KMS-11 (cell line): ENCODE results near the gene ZFP3.
"Not testable (repeated sequence)": the region's sequence is repeated elsewhere in the genome, so short reads cannot be mapped to it uniquely, and the experiment has no call there.

ENCODE experiments used
- H2AFZ ChIP-seq: fragments of 200-600 bp; sonication (generic); 2 replicates; pipeline ENCODE4 v1.6.1; 2016; ENCODE audit warnings: antibody characterized with exemption, mixed run types, low read depth
- H3K27ac ChIP-seq: fragments of 200-600 bp; sonication (generic); 2 replicates; pipeline ENCODE4 v1.6.1; 2016; ENCODE audit warnings: mild to moderate bottlenecking, mixed run types
- H3K27me3 ChIP-seq: fragments of 200-600 bp; sonication (generic); 2 replicates; pipeline ENCODE4 v1.6.1; 2017; ENCODE audit warnings: mild to moderate bottlenecking, low read depth, mixed run types, moderate library complexity; ENCODE audit not compliant: insufficient read depth
- H3K36me3 ChIP-seq: fragments of 200-600 bp; sonication (generic); 2 replicates; pipeline ENCODE4 v1.6.1; 2017; ENCODE audit warnings: mild to moderate bottlenecking, mixed run types; ENCODE audit not compliant: insufficient read depth
- H3K4me1 ChIP-seq: fragments of 200-600 bp; sonication (generic); 2 replicates; pipeline ENCODE4 v1.6.1; 2016; ENCODE audit warnings: mild to moderate bottlenecking, low read depth, mixed run types; ENCODE audit not compliant: poor library complexity, severe bottlenecking
- H3K4me2 ChIP-seq: fragments of 200-600 bp; sonication (generic); 2 replicates; pipeline ENCODE4 v1.7.0; 2016; ENCODE audit warnings: mild to moderate bottlenecking, mixed run types
- H3K4me3 ChIP-seq: fragments of 200-600 bp; sonication (generic); IDR thresholded peaks from 2 replicates; pipeline ENCODE4 v1.6.1; 2017; ENCODE audit warnings: low read depth, low read length, mixed read lengths; ENCODE audit not compliant: insufficient read depth
- H3K79me2 ChIP-seq: fragments of 200-600 bp; sonication (generic); 2 replicates; pipeline ENCODE4 v1.6.1; 2016; ENCODE audit warnings: low read depth, mixed run types; ENCODE audit not compliant: insufficient read depth
- H3K9ac ChIP-seq: fragments of 200-600 bp; sonication (generic); 2 replicates; pipeline ENCODE4 v1.6.1; 2016; ENCODE audit warnings: mild to moderate bottlenecking, mixed run types
- H4K20me1 ChIP-seq: fragments of 200-600 bp; sonication (generic); 2 replicates; pipeline ENCODE4 v1.6.1; 2016; ENCODE audit warnings: mild to moderate bottlenecking, mixed run types; ENCODE audit not compliant: insufficient read depth
- TF ChIP-seq, protein P1 (sequence below): fragments of 200-600 bp; sonication (generic); conservative IDR thresholded peaks from 2 replicates; pipeline ENCODE4 v1.6.1; 2017; ENCODE audit warnings: low read depth, mild to moderate bottlenecking, antibody characterized with exemption, low read length, moderate library complexity, mixed read lengths

Gene ZFP3

GRCh38 chr17:5126719-5127488 is 48.6 kb downstream of the ZFP3 start:
- no peak overlapping the region for H3K27ac ChIP-seq
- H3K79me2 ChIP-seq, result no peaks in the 10 kb centered on the region
- H3K27me3 ChIP-seq, result no peaks in the 10 kb centered on the region
- H3K4me2 ChIP-seq, result no peak overlapping the region
- H3K4me3 ChIP-seq, result no peak overlapping the region
- TF ChIP-seq, protein P1, sequence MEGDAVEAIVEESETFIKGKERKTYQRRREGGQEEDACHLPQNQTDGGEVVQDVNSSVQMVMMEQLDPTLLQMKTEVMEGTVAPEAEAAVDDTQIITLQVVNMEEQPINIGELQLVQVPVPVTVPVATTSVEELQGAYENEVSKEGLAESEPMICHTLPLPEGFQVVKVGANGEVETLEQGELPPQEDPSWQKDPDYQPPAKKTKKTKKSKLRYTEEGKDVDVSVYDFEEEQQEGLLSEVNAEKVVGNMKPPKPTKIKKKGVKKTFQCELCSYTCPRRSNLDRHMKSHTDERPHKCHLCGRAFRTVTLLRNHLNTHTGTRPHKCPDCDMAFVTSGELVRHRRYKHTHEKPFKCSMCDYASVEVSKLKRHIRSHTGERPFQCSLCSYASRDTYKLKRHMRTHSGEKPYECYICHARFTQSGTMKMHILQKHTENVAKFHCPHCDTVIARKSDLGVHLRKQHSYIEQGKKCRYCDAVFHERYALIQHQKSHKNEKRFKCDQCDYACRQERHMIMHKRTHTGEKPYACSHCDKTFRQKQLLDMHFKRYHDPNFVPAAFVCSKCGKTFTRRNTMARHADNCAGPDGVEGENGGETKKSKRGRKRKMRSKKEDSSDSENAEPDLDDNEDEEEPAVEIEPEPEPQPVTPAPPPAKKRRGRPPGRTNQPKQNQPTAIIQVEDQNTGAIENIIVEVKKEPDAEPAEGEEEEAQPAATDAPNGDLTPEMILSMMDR, result no peak
- H3K36me3 ChIP-seq, result no peaks in the 10 kb centered on the region
- no peaks in the 10 kb centered on the region for H3K4me1 ChIP-seq
- H4K20me1 ChIP-seq, result no peaks in the 10 kb centered on the region
- no peak overlapping the region for H2AFZ ChIP-seq
- H3K9ac ChIP-seq, result no peak overlapping the region

DNA sequence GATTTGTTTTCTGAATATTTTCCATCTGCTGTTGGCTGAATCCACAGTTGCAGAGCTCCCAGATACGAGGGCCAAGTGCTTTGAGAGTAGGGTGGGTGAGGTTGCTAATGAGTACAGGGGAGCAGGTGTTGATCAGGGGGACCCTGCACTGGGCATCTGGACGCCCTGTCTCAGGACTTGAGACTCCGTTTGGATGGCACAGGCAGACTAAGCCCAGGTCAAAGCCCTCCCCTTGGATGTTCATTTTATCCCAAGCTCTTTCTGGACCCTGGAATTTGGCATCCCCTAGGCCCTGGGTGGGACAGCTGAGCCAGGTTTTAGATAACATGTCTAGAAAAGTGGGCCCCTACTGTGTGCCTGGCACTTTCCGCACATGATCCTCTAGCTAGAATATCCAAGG is 49.6 kb downstream of the ZFP3 start:
- H4K20me1 ChIP-seq, result no peaks in the 10 kb centered on the region
- H3K27ac ChIP-seq, result no peak overlapping the region
- H3K4me3 ChIP-seq, result no peak overlapping the region
- H3K9ac ChIP-seq, result no peak overlapping the region
- no peaks in the 10 kb centered on the region for H3K27me3 ChIP-seq
- H3K4me1 ChIP-seq, result no peaks in the 10 kb centered on the region
- no peaks in the 10 kb centered on the region for H3K79me2 ChIP-seq
- TF ChIP-seq, protein P1, result no peak
- no peak overlapping the region for H2AFZ ChIP-seq
- no peaks in the 10 kb centered on the region for H3K36me3 ChIP-seq
- no peak overlapping the region for H3K4me2 ChIP-seq

GRCh38 chr17:5128387-5128786 is 50.1 kb downstream of the ZFP3 start:
- H3K4me1 ChIP-seq, H3K4me2 ChIP-seq, H3K36me3 ChIP-seq, H3K9ac ChIP-seq, H3K27ac ChIP-seq, H3K4me3 ChIP-seq, H2AFZ ChIP-seq, H3K27me3 ChIP-seq, H3K79me2 ChIP-seq, H4K20me1 ChIP-seq: not testable (repeated sequence)

DNA sequence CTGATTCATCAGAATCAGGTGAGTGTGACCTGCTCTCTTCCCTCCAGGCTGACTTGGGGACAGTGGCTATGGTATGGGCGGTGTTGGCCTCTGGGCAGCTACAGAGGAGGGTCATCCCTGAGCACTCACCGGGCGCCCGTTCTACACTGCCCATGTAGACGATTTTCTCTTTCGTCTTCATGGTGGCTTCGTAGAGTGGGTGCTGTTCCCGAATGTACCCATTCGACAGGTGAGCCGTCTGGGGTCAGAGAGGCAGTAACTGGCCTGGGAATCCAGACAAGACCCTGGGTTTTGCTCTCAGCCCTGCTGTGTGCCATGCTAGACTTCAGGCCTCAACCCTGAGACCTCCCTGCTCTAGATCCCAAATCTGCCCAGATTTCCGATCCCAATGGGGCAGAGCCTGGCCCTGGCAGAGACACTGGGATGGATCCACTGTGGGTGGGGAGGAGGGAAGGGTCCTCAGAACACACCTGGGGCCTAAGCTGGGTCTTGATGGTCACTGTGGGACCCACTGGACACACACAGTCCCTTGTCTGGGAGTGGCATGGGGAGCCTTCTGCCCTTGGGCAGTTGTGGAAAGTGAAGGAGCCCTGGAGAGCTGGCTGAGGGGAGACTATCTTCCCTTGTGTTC is 50.8 kb downstream of the ZFP3 start:
- TF ChIP-seq, protein P1, result no peak
- H3K4me1 ChIP-seq, result no peaks in the 10 kb centered on the region
- no peak overlapping the region for H3K4me3 ChIP-seq

GRCh38 chr17:5129770-5130169 is 51.5 kb downstream of the ZFP3 start:
- not testable (repeated sequence) for H4K20me1 ChIP-seq, H3K27ac ChIP-seq, H3K79me2 ChIP-seq, H2AFZ ChIP-seq, H3K36me3 ChIP-seq, H3K9ac ChIP-seq, H3K27me3 ChIP-seq, H3K4me1 ChIP-seq, H3K4me2 ChIP-seq, H3K4me3 ChIP-seq

More for the DNA sequence above, 50.8 kb downstream of the ZFP3 start:
- no peak overlapping the region for H3K27ac ChIP-seq
- no peaks in the 10 kb centered on the region for H3K27me3 ChIP-seq
- no peak overlapping the region for H3K9ac ChIP-seq
- no peak overlapping the region for H3K4me2 ChIP-seq
- no peaks in the 10 kb centered on the region for H3K79me2 ChIP-seq
- H2AFZ ChIP-seq, result no peak overlapping the region
- H4K20me1 ChIP-seq, result no peaks in the 10 kb centered on the region
- H3K36me3 ChIP-seq, result no peaks in the 10 kb centered on the region

- not testable (repeated sequence) for H3K4me2 ChIP-seq, H3K36me3 ChIP-seq, H3K79me2 ChIP-seq
Measured at GRCh38 chr17:5130261-5130660, 52.0 kb downstream of the ZFP3 start.

DNA sequence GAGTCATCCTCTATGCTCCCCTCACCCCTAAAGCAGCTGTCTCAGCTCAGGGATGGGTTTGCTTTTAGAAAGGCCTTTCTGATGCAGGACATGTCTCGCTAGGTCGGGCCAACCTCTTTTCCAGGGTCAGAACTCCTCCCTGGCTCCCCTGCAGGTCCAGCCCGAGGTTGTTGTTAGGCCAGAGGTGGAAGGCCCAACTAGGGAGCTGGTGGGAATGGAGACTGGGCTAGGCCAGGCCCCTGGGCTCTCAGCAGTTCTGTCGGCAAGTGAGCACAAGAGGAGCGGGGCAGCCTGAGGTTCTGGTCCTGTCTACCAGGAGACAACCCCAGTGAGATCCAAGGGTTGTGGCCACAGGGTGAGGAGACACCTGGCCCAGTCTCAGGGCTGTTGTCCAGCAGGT is 52.4 kb downstream of the ZFP3 start:
- not testable (repeated sequence) for H2AFZ ChIP-seq, H3K4me2 ChIP-seq, H3K36me3 ChIP-seq, H3K9ac ChIP-seq, H3K27me3 ChIP-seq, H3K27ac ChIP-seq, H4K20me1 ChIP-seq, H3K79me2 ChIP-seq, H3K4me1 ChIP-seq, H3K4me3 ChIP-seq

More at GRCh38 chr17:5130261-5130660, 52.0 kb downstream of the ZFP3 start:
- H3K27me3 ChIP-seq, H3K4me1 ChIP-seq, H2AFZ ChIP-seq, H3K4me3 ChIP-seq, H3K9ac ChIP-seq, H4K20me1 ChIP-seq, H3K27ac ChIP-seq: not testable (repeated sequence)
